Spleen (tissue), 11 donors: ENCODE data around the gene MAB21L3. TPM values are rescaled to one million over a fixed set of nuclear protein-coding genes. Genes with fewer than 3 reads are reported as not detected.

ENCODE experiments used
- DNase-seq: peaks from one replicate; pipeline ENCODE4 v3.0.0-alpha.2; 2020
- H3K27ac ChIP-seq, 8 donors: fragments of 200-600 bp; sonication (generic) in 7 of 8; 1 replicate in 4 of 8; 2 replicates in 4 of 8; pipeline versions ENCODE4 v1.5.0 to v1.8.0; 2016 to 2021; ENCODE audit warnings: inconsistent platforms in 4 of 8, mild to moderate bottlenecking in 4 of 8, moderate library complexity in 1 of 8
- H3K27me3 ChIP-seq, 7 donors: fragments of 200-600 bp; sonication (generic) in 6 of 7; replicated peaks in 1 of 7; 1 replicate in 4 of 7; 2 replicates in 3 of 7; pipeline versions ENCODE4 v1.5.0 to v1.8.0; 2016 to 2021; ENCODE audit warnings: inconsistent platforms in 3 of 7, mild to moderate bottlenecking in 1 of 7
- H3K36me3 ChIP-seq, 6 donors: fragments of 200-600 bp; sonication (generic) in 5 of 6; 1 replicate in 4 of 6; 2 replicates in 2 of 6; pipeline versions ENCODE4 v1.5.0 to v1.8.0; 2016 to 2021; ENCODE audit warnings: inconsistent platforms in 2 of 6
- H3K4me1 ChIP-seq, 6 donors: fragments of 200-600 bp; sonication (generic) in 5 of 6; 1 replicate in 3 of 6; 2 replicates in 3 of 6; pipeline versions ENCODE4 v1.5.0 to v1.8.0; 2016 to 2021; ENCODE audit warnings: inconsistent platforms in 3 of 6
- H3K4me3 ChIP-seq, 8 donors: fragments of 200-600 bp; sonication (generic) in 7 of 8; 1 replicate in 4 of 8; 2 replicates in 4 of 8; pipeline versions ENCODE4 v1.5.0 to v1.8.0; 2016 to 2021; ENCODE audit warnings: inconsistent platforms in 4 of 8, mild to moderate bottlenecking in 4 of 8, moderate library complexity in 2 of 8
- H3K9me3 ChIP-seq, 8 donors: fragments of 200-600 bp; sonication (generic) in 7 of 8; 1 replicate in 4 of 8; 2 replicates in 4 of 8; pipeline versions ENCODE4 v1.5.0 to v1.8.0; 2016 to 2021; ENCODE audit warnings: inconsistent platforms in 4 of 8
- CTCF ChIP-seq, 11 experiments: fragments of 200-600 bp in 7 of 11; fragments of 450-650 bp in 4 of 11; sonication (generic) in 4 of 11; IDR thresholded peaks in 8 of 11; conservative IDR thresholded peaks in 3 of 11; 1 replicate in 7 of 11; 2 replicates in 4 of 11; pipeline versions ENCODE4 v1.4.0 to v1.8.0; 2016 to 2021; ENCODE audit warnings: antibody characterized with exemption in 11 of 11, inconsistent platforms in 4 of 11, mild to moderate bottlenecking in 1 of 11
- POLR2A ChIP-seq, 3 donors: fragments of 450-650 bp; IDR thresholded peaks; one replicate each; pipeline ENCODE4 v1.5.1; 2017; ENCODE audit warnings: antibody characterized with exemption in 3 of 3, mild to moderate bottlenecking in 1 of 3
- POLR2AphosphoS5 ChIP-seq, 3 donors: sonication (generic); formaldehyde crosslinking; IDR thresholded peaks; one replicate each; pipeline ENCODE4 v1.5.1; 2017; ENCODE audit warnings: antibody characterized with exemption in 3 of 3
- WGBS, 5 donors: extraction: QIAGEN DNeasy Blood & Tissue Kit in 3 of 5; methylation state at CpG; one replicate each; pipeline versions ENCODE4 v1.1.5 to v1.1.7; 2013 to 2018; 5-methylcytosine and 5-hydroxymethylcytosine counted together
- intact Hi-C: fragments of 100-400 bp; cut with DNase I; formaldehyde crosslinking; loops from one replicate; pipeline ENCODE4 v1.15.0; 2023; ENCODE audit warnings: low total_unique reads
- polyA plus RNA-seq, 3 donors: library from polyadenylated mRNA; stranded (reverse); fragments of 200-250 nt; gene quantifications; one replicate each; pipeline ENCODE4 v1.2.1, GENCODE V29; 2013
- total RNA-seq, 7 donors: library from RNA; depleted of rRNA in 3 of 7; stranded (reverse); fragments of >200 nt in 3 of 7; fragmentation: NEBNext Ultra II Directional in 4 of 7; extraction: Animal tissue kit (Norgen Biotek cat#: 25700) in 4 of 7; gene quantifications; one replicate each; pipeline versions ENCODE4 v1.1.0 to v1.2.1, GENCODE V29; 2016 to 2021
- donor health status: healthy with polysubstance abuse.
- donor health status: DM: no; HTN: no; CAD: no; lungs with moderate emphysema.
- donor health status: DM: no; HTN: no; CAD: no.
- donor health status: Bipolar disorder and iron deficiency.
- donor health status: healthy.
- donor health status: DM: no; HTN: no; CAD: no.
- donor health status: DM: yes; HTN: yes; CAD: no.

The MAB21L3 gene
- total and polyA plus RNA-seq, 10 donors, result 0.07 to 2.0 (median 0.89) TPM; not detected in 2

DNA sequence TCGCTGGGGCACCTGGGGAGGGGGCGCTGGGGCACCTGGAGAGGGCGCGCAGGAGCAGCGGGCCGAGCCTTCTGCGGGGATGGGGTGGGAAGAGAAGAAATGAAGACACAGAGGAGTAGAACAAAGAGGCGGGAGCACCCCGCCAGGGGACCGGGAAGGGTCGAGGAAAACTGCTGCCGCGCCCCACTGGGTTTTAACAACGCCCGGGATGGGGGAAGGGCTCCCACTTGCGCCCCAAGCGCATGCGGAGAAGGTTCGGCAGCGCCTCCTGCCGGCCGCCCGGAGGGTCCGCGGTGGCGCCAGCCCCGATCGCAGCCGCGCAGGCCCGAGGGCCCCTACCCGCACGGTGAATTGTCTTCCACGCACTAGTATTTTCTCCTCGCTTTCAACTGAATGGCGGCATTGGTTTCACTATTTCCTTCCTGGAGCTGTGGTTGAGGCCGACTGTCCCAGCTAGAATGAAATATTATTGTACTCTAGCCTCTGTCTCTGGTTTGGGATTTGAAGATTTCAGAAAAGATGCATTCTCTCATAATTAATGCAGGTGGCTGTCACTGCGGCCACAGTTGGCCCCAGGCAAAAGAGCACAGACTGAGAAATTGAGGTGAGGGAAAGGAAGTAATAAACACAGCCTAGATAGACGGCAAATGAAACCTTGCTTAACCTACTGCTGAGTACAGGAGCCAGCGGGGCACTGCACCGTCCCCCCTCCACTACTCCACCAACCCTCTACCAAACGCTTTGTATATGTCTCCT lies 57.3 kb downstream of the MAB21L3 start:
- Histone ChIP-seq H3K9me3 (no peaks in the 10 kb centered on the region), H3K27ac (peak overlapping the region in 7 of 8 donors; percentile 2 to 70 (median 51)), H3K4me1 (peaks cover 0 to 29% (median 19%) of the 10 kb centered on the region in 6 donors), H3K4me3 (peak overlapping the region; percentile 44 to 74 (median 51)), H3K36me3 (no peaks in the 10 kb centered on the region), H3K27me3 (peaks cover 0 to 11% (median 0%) of the 10 kb centered on the region in 7 donors)
- intact Hi-C loops, result no loop called here
- DNase-seq, result peak; percentile 95
- WGBS, 5 donors, result 3 to 7% (median 5%) methylated on average over 38 to 42 of the region's 42 CpGs
- TF ChIP-seq CTCF (IDR thresholded peaks at IDR 0.05 in 8 of 11, conservative IDR thresholded peaks at IDR 0.05 in 3 of 11) (peak; percentile 33 to 98 (median 94)), POLR2AphosphoS5 (IDR thresholded peaks at IDR 0.05) (peak; percentile 33 to 73 (median 59)), POLR2A (IDR thresholded peaks at IDR 0.05) (no peak)

DNA sequence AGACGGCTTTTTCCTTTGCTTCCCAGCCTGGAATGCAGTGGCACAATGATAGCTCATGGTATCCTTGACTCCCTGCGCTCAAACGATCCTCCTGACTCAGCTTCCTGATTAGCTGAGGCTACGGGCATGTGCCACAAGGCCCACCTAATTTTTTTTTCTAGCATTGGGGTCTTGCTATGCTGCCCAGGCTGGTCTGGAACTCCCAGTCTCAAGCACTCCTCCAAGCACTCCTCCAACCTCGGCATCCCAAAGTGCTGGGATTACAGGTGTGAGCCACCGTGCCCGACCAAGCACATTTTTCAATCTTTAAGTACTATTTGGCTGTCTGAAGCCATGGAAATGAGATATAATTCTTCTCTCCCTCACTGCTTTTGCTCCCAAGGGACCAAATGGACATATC lies 58.7 kb downstream of the MAB21L3 start:
- TF ChIP-seq POLR2A (IDR thresholded peaks at IDR 0.05) (no peak), CTCF (IDR thresholded peaks at IDR 0.05 in 8 of 11, conservative IDR thresholded peaks at IDR 0.05 in 3 of 11) (no peak), POLR2AphosphoS5 (IDR thresholded peaks at IDR 0.05) (no peak)
- Histone ChIP-seq H3K36me3 (no peaks in the 10 kb centered on the region), H3K4me1 (peaks cover 0 to 27% (median 19%) of the 10 kb centered on the region in 6 donors), H3K27me3 (peaks cover 0 to 11% (median 0%) of the 10 kb centered on the region in 7 donors), H3K27ac (no peak overlapping the region), H3K4me3 (no peak overlapping the region), H3K9me3 (no peaks in the 10 kb centered on the region)
- no peak for DNase-seq
- WGBS, 5 donors, result 75 to 84% (median 79%) methylated on average over 7 of the region's 7 CpGs
- intact Hi-C loops, result no loop called here

DNA sequence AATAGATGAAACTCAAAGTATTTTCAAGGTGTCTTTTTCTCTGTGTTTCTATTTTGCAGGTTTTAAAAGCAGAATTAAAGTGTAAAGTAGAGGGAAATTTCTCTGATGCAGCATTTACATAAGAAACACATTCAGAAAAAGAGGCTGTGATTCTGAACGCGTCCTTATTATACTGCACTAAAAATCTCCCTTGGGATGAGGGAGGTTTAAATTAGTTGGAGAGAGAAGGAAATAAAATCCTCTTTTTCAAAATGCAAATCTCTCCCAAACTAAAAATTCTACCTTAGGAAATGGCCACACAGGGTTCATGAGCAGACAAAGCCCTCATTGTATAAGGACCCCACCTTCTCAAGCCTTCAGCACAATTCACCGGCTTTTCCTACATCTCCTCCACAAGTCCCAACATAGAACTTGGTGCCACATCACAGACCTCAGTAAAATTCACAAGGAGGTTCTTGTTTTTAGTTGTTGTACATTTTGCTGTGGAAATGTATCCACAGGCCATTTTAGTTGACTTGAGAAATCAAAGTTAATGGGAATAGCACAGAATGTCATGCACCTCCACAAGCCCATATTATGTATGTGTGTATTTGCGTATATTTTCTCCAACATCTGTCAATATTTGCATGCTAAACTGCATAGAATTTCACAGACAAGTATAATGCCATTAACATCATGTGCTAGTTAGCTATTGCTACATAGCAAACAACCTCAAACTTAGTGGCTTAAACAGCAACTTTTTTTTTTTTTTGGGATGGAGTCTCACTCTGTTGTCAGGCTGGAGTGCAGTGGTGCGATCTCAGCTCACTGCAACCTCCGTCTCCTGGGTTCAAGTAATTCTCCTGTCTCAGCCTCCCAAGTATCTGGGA lies 59.8 kb downstream of the MAB21L3 start:
- peaks cover 0 to 11% (median 0%) of the 10 kb centered on the region in 7 donors for H3K27me3 ChIP-seq

More for the DNA sequence above, 59.8 kb downstream of the MAB21L3 start:
- H3K4me1 ChIP-seq, result peaks cover 0 to 20% (median 15%) of the 10 kb centered on the region in 6 donors
- intact Hi-C loops, result no loop called here
- WGBS, 5 donors, result 93 to 98% (median 98%) methylated on average over 6 of the region's 6 CpGs
- no peak overlapping the region for H3K27ac ChIP-seq
- H3K9me3 ChIP-seq, result no peaks in the 10 kb centered on the region
- no peak overlapping the region for H3K4me3 ChIP-seq
- no peaks in the 10 kb centered on the region for H3K36me3 ChIP-seq
- no peak for DNase-seq
- no peak for TF ChIP-seq POLR2AphosphoS5 (IDR thresholded peaks at IDR 0.05)
- TF ChIP-seq CTCF (IDR thresholded peaks at IDR 0.05 in 8 of 11, conservative IDR thresholded peaks at IDR 0.05 in 3 of 11), result no peak
- TF ChIP-seq POLR2A (IDR thresholded peaks at IDR 0.05), result no peak
